ENCODE data around the gene CNTNAP2.

DNA sequence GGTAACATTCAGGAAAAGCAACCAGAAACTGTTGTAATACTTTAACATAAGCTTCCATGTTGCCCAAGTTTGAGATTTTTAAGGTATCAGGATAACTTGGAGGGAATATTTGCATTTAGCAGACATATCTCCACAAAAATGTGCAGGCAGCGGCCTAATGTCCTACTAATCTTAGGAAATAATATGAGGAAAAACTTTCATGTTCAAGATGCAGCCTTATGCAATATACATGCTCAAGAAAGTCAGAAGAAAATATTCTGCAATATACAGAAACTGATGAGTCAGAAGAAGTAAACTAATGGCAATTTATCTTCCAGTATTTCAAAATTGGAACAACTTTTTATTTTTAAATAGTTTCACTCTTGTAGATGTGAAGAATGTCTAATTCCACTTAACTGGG, 2010.8 kb downstream of the CNTNAP2 start:
- no peak for TF ChIP-seq CTCF (conservative IDR thresholded peaks at IDR 0.05)
- no peak for TF ChIP-seq ZFX (IDR thresholded peaks at IDR 0.05)

All from C4-2B (cell line).